Naive thymus-derived CD4-positive, alpha-beta T cell (primary cell): ENCODE measurements around the gene ZFYVE28. TPM values are rescaled to one million over a fixed set of nuclear protein-coding genes. Genes with fewer than 3 reads are reported as not detected.

Experiments
- ATAC-seq: fragments of 150-1000 bp; cut with Tn5 transposase; 2 replicates; pipeline ENCODE4 v1.10.0; 2021; ENCODE audit warnings: mild to moderate bottlenecking, moderate library complexity
- CTCF ChIA-PET: fragments of 350-600 bp; sonication (Branson Sonifier 250); formaldehyde crosslinking; loops from one replicate; lab custom pipeline; 2021; ENCODE audit warnings: antibody characterized with exemption; lab: Charles Lee
- POLR2A ChIA-PET: fragments of 350-600 bp; sonication (Branson Sonifier 250); formaldehyde crosslinking; loops from one replicate; lab custom pipeline; 2021; ENCODE audit warnings: antibody characterized with exemption, inconsistent platforms; lab: Charles Lee
- DNase-seq, 9 donors: peaks; one replicate each; pipeline versions ENCODE4 v3.0.0 to v3.0.0-alpha.2; 2020 to 2022; ENCODE audit warnings: mixed read lengths in 1 of 9
- H3K27ac ChIP-seq: one replicate; pipeline ENCODE4 v1.7.0; 2013; ENCODE audit warnings: mild to moderate bottlenecking, low read depth, low read length, moderate library complexity
- H3K27me3 ChIP-seq, 2 donors: one replicate each; pipeline ENCODE4 v1.7.0; 2013; ENCODE audit warnings: low read length in 2 of 2, mild to moderate bottlenecking in 2 of 2, moderate library complexity in 2 of 2; ENCODE audit not compliant: control insufficient read depth in 2 of 2, insufficient read depth in 2 of 2
- H3K36me3 ChIP-seq, 3 experiments: 1 replicate in 2 of 3; 2 replicates in 1 of 3; pipeline ENCODE4 v1.7.0; 2013; ENCODE audit warnings: low read length in 3 of 3, mild to moderate bottlenecking in 3 of 3, moderate library complexity in 1 of 3; ENCODE audit not compliant: insufficient read depth in 3 of 3, control insufficient read depth in 2 of 3
- H3K4me1 ChIP-seq, 2 donors: one replicate each; pipeline ENCODE4 v1.7.0; 2013; ENCODE audit warnings: low read length in 2 of 2, mild to moderate bottlenecking in 2 of 2, moderate library complexity in 1 of 2; ENCODE audit not compliant: control insufficient read depth in 2 of 2, insufficient read depth in 2 of 2
- H3K4me3 ChIP-seq: 2 replicates; pipeline ENCODE4 v1.7.0; 2013; ENCODE audit warnings: mild to moderate bottlenecking, low read length
- H3K9me3 ChIP-seq, 3 experiments: 1 replicate in 2 of 3; 2 replicates in 1 of 3; pipeline ENCODE4 v1.7.0; 2013; ENCODE audit warnings: low read length in 3 of 3; ENCODE audit not compliant: control insufficient read depth in 2 of 3
- H3K27ac Mint-ChIP-seq, 9 donors: one replicate each; pipeline ENCODE4 v1.8.0; 2020 to 2022; ENCODE audit warnings: mixed read lengths in 9 of 9, mild to moderate bottlenecking in 8 of 9, moderate library complexity in 5 of 9, inconsistent platforms in 2 of 9
- H3K27me3 Mint-ChIP-seq, 5 donors: one replicate each; pipeline ENCODE4 v1.8.0; 2021 to 2022; ENCODE audit warnings: mixed read lengths in 5 of 5, mild to moderate bottlenecking in 1 of 5
- H3K36me3 Mint-ChIP-seq, 5 donors: one replicate each; pipeline ENCODE4 v1.8.0; 2020 to 2022; ENCODE audit warnings: mixed read lengths in 5 of 5, mild to moderate bottlenecking in 3 of 5, inconsistent platforms in 1 of 5
- H3K4me1 Mint-ChIP-seq, 7 donors: one replicate each; pipeline ENCODE4 v1.8.0; 2020 to 2022; ENCODE audit warnings: mixed read lengths in 7 of 7, mild to moderate bottlenecking in 3 of 7, inconsistent platforms in 1 of 7
- H3K4me3 Mint-ChIP-seq, 10 donors: one replicate each; pipeline ENCODE4 v1.8.0; 2020 to 2022; ENCODE audit warnings: mild to moderate bottlenecking in 10 of 10, mixed read lengths in 10 of 10, moderate library complexity in 6 of 10, inconsistent platforms in 2 of 10
- H3K9me3 Mint-ChIP-seq, 11 donors: one replicate each; pipeline ENCODE4 v1.8.0; 2020 to 2022; ENCODE audit warnings: mixed read lengths in 11 of 11, mild to moderate bottlenecking in 4 of 11, inconsistent platforms in 1 of 11, moderate library complexity in 1 of 11
- intact Hi-C, 2 donors: fragments of 100-400 bp; cut with micrococcal nuclease; formaldehyde crosslinking; loops; one replicate each; pipeline ENCODE4 v1.15.1; 2023
- polyA plus RNA-seq, 2 donors: library from polyadenylated mRNA; unstranded; fragments of 300-500 nt; fragmentation: Illumina TruSeq; gene quantifications; one replicate each; pipeline ENCODE4 v1.2.3, GENCODE V29; 2021
- total RNA-seq, 6 experiments: library from RNA in 5 of 6; stranded (reverse) in 5 of 6; gene quantifications; 1 replicate in 5 of 6; 2 replicates in 1 of 6; pipeline ENCODE4 v1.2.3 and lab custom pipeline; 2021 to 2026

Gene ZFYVE28
- total and polyA plus RNA-seq, 7 experiments from 2014 or later, result 6.1 to 26.5 (median 15.9) TPM

DNA sequence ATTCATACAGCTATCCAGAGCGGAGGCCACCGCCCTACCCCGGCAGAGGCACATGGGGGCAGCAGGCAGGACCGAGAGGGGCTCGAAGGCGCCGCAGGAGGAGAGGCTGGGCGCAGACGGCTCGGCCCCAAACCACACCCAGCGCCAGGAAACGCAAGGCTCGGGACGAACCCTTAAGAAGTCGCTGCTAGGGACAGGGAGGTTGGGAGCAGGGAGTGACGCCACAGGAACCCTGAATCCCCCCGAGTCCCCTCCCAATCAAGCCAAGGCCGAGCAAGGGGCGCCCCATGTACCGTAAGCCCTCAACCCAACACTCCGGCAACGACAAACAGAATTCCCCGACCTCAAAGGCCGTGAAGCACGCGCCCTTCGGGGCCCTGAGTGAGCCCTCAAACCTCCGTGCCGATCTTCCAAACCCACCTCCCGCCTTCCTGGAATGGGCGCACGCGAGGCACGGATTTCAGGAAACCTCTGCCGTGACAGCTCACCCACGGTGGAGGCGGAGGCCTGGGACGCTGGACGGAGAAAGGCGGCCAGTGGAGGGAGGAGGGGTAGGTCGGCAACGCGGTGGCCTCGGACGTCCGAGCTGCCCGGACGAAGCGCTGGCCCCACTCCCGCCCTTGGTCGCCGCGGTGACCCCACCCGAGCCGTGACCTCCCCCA, 1.8 kb downstream of the ZFYVE28 start:
- Mint-ChIP-seq H3K4me1 (peaks cover 51 to 68% (median 61%) of the 10 kb centered on the region in 7 donors), H3K36me3 (peaks cover 0 to 5% (median 0%) of the 10 kb centered on the region in 5 donors), H3K4me3 (peak overlapping the region; percentile 59 to 89 (median 78)), H3K27me3 (peaks cover 8 to 52% (median 13%) of the 10 kb centered on the region in 5 donors), H3K9me3 (peaks cover 0 to 6% (median 0%) of the 10 kb centered on the region in 11 donors), H3K27ac (peak overlapping the region in 6 of 9 donors; percentile 13 to 81 (median 66))
- H3K4me1 ChIP-seq, result peaks cover 38 to 49% of the 10 kb centered on the region in 2 donors
- no peaks in the 10 kb centered on the region for H3K9me3 ChIP-seq
- H3K27ac ChIP-seq, result no peak overlapping the region
- ATAC-seq (no peak), DNase-seq (peak in 3 of 9 donors; percentile 15 to 21 (median 18))
- peak overlapping the region; percentile 44 for H3K4me3 ChIP-seq
- H3K27me3 ChIP-seq, result no peaks in the 10 kb centered on the region
- CTCF ChIA-PET, result no interaction called here
- no peaks in the 10 kb centered on the region for H3K36me3 ChIP-seq
- POLR2A ChIA-PET, result interaction anchor here (0.8 to 2.0 kb wide), 7 partner anchors 10 to 547 kb away, joined by 3 to 10 read pairs (median 4); partner anchors contain the start of genes GRK4, MXD4 and NOP14
- intact Hi-C loops, result loop anchor here (5.0 to 10.0 kb wide), 4 partner anchors 518 to 1482 kb away; partner anchors contain the start of genes GAK (in 1 of the 2), HTT (in 1 of the 2), HTT-AS (in 1 of the 2) and NSD2 (in 1 of the 2)

- H3K27me3 Mint-ChIP-seq, result peaks cover 8 to 46% (median 13%) of the 10 kb centered on the region in 5 donors
- peaks cover 0 to 6% (median 0%) of the 10 kb centered on the region in 11 donors for H3K9me3 Mint-ChIP-seq
- ChIA-PET CTCF (interaction anchor here (0.6 to 1.2 kb wide), 2 partner anchors 19 to 114 kb away, joined by 3 to 4 read pairs; no protein-coding TSS in a partner anchor), POLR2A (interaction anchor here (0.5 to 2.0 kb wide), 10 partner anchors 9 to 555 kb away, joined by 3 to 10 read pairs (median 4); partner anchors contain the start of genes GRK4, HAUS3, MXD4 and NOP14)
- no peak for ATAC-seq
- Histone ChIP-seq H3K4me1 (peaks cover 42 to 55% of the 10 kb centered on the region in 2 donors), H3K4me3 (peak overlapping the region; percentile 44), H3K27ac (no peak overlapping the region), H3K9me3 (no peaks in the 10 kb centered on the region), H3K27me3 (no peaks in the 10 kb centered on the region), H3K36me3 (no peaks in the 10 kb centered on the region)
- DNase-seq, result peak in 1 of 9 donors; percentile 15
- H3K4me1 Mint-ChIP-seq, result peaks cover 51 to 75% (median 67%) of the 10 kb centered on the region in 7 donors
- H3K4me3 Mint-ChIP-seq, result peak overlapping the region; percentile 59 to 89 (median 78)
- peak overlapping the region in 7 of 9 donors; percentile 13 to 81 (median 62) for H3K27ac Mint-ChIP-seq
- peaks cover 0 to 5% (median 0%) of the 10 kb centered on the region in 5 donors for H3K36me3 Mint-ChIP-seq
- intact Hi-C loops, result loop anchor here (5.0 to 10.0 kb wide), 4 partner anchors 519 to 1481 kb away; partner anchors contain the start of genes GAK (in 1 of the 2), HTT (in 1 of the 2), HTT-AS (in 1 of the 2) and NSD2 (in 1 of the 2)
These were observed 2.4 kb downstream of the ZFYVE28 start for GRCh38 chr4:2415881-2416563.

- intact Hi-C loops, result loop anchor here (5.0 to 10.0 kb wide), 4 partner anchors 520 to 1480 kb away; partner anchors contain the start of genes GAK (in 1 of the 2), HTT (in 1 of the 2), HTT-AS (in 1 of the 2) and NSD2 (in 1 of the 2)
- peak overlapping the region in 5 of 9 donors; percentile 2 to 50 (median 38) for H3K27ac Mint-ChIP-seq
These were observed 3.2 kb downstream of the ZFYVE28 start for GRCh38 chr4:2415213-2415612.

DNA sequence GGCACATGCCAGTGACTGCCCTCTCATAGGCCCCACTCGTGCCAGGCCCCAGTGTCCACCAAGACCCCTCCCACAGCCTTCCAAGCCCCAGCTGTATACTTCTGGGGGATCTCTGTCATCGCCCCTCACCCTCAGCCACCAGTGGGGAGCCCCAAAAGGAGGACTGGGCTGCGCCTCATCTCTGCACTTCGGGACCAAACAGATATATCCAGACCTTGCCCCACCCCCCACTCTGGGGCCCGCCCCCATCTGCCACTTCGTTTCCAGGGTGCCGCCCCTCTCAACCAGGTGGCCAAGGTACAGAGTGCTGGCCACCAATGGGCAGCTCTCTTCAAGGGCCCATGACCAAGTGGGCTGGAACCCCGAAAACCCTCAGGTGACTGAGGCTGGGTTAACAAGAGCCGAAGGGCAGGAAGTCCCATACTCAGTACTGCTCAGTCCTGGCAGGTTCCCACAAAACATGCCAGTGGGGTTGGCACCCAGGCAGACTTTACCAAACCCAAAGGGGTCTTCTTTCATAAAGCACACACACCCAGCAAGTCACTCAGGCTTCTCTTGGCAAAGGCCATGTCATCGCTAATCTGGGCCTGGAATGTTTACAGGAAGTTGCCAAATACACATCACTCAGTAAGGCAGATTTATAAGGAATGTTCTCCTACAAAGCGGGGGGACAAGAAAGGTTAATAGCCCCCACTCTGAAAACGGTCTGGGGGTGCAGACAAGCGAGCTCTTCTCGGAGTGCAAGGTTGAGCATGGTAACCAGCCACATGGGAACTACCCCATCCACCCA, 4.4 kb downstream of the ZFYVE28 start:
- intact Hi-C loops, result loop anchor here (1.0 to 10.0 kb wide), 10 partner anchors 21 to 1479 kb away; partner anchors contain the start of genes MXD4 (in 2 of the 2), FAM193A (in 1 of the 2), GAK (in 1 of the 2) and HAUS3 (in 1 of the 2)
- Mint-ChIP-seq H3K27me3 (peaks cover 0 to 25% (median 0%) of the 10 kb centered on the region in 5 donors), H3K27ac (peak overlapping the region; percentile 90 to 100 (median 96)), H3K36me3 (peaks cover 0 to 5% (median 0%) of the 10 kb centered on the region in 5 donors), H3K4me1 (peaks cover 38 to 72% (median 66%) of the 10 kb centered on the region in 7 donors), H3K4me3 (peak overlapping the region; percentile 34 to 99 (median 84)), H3K9me3 (peaks cover 0 to 5% (median 0%) of the 10 kb centered on the region in 11 donors)
- Histone ChIP-seq H3K4me1 (peaks cover 36 to 50% of the 10 kb centered on the region in 2 donors), H3K27ac (peak overlapping the region; percentile 71), H3K36me3 (no peaks in the 10 kb centered on the region), H3K4me3 (peak overlapping the region; percentile 29), H3K9me3 (no peaks in the 10 kb centered on the region), H3K27me3 (no peaks in the 10 kb centered on the region)
- ATAC-seq (no peak), DNase-seq (peak in 2 of 9 donors; percentile 11 to 13)
- ChIA-PET CTCF (no interaction called here), POLR2A (interaction anchor here (0.7 to 3.4 kb wide), 10 partner anchors 9 to 543 kb away, joined by 3 to 27 read pairs (median 4); partner anchors contain the start of genes HAUS3, MXD4, NSD2 and POLN)

More at GRCh38 chr4:2415213-2415612, 3.2 kb downstream of the ZFYVE28 start:
- H3K27ac ChIP-seq, result no peak overlapping the region
- DNase-seq (no peak), ATAC-seq (no peak)
- H3K9me3 ChIP-seq, result no peaks in the 10 kb centered on the region
- H3K4me1 ChIP-seq, result peaks cover 42 to 58% of the 10 kb centered on the region in 2 donors
- no peak overlapping the region for H3K4me3 ChIP-seq
- peaks cover 0 to 5% (median 0%) of the 10 kb centered on the region in 5 donors for H3K36me3 Mint-ChIP-seq
- CTCF ChIA-PET, result interaction anchor here (0.6 to 1.2 kb wide), 2 partner anchors 18 to 115 kb away, joined by 3 to 4 read pairs; no protein-coding TSS in a partner anchor
- H3K27me3 ChIP-seq, result no peaks in the 10 kb centered on the region
- no peaks in the 10 kb centered on the region for H3K36me3 ChIP-seq
- peaks cover 4 to 37% (median 6%) of the 10 kb centered on the region in 5 donors for H3K27me3 Mint-ChIP-seq
- peaks cover 50 to 80% (median 71%) of the 10 kb centered on the region in 7 donors for H3K4me1 Mint-ChIP-seq
- H3K4me3 Mint-ChIP-seq, result peak overlapping the region in 5 of 10 donors; percentile 10 to 84 (median 25)
- POLR2A ChIA-PET, result interaction anchor here (0.5 to 1.8 kb wide), 7 partner anchors 13 to 1299 kb away, joined by 3 to 10 read pairs (median 3); partner anchors contain the start of genes HAUS3 and POLN
- peaks cover 0 to 8% (median 0%) of the 10 kb centered on the region in 11 donors for H3K9me3 Mint-ChIP-seq

GRCh38 chr4:2412885-2413716, 5.3 kb downstream of the ZFYVE28 start:
- Histone ChIP-seq H3K27ac (peak overlapping the region; percentile 71), H3K36me3 (no peaks in the 10 kb centered on the region), H3K9me3 (no peaks in the 10 kb centered on the region), H3K4me3 (peak overlapping the region; percentile 29), H3K27me3 (no peaks in the 10 kb centered on the region), H3K4me1 (peaks cover 41 to 48% of the 10 kb centered on the region in 2 donors)
- intact Hi-C loops, result loop anchor here (1.0 to 10.0 kb wide), 11 partner anchors 20 to 1478 kb away; partner anchors contain the start of genes MXD4 (in 2 of the 2), FAM193A (in 1 of the 2), GAK (in 1 of the 2) and HAUS3 (in 1 of the 2)
- ATAC-seq (peak; percentile 84), DNase-seq (peak; percentile 60 to 89 (median 85))
- Mint-ChIP-seq H3K27me3 (peaks cover 0 to 25% (median 0%) of the 10 kb centered on the region in 5 donors), H3K36me3 (peaks cover 0 to 5% (median 0%) of the 10 kb centered on the region in 5 donors), H3K9me3 (peaks cover 0 to 5% (median 0%) of the 10 kb centered on the region in 11 donors), H3K27ac (peak overlapping the region; percentile 90 to 100 (median 96)), H3K4me3 (peak overlapping the region; percentile 74 to 99 (median 84)), H3K4me1 (peaks cover 35 to 75% (median 67%) of the 10 kb centered on the region in 7 donors)
- POLR2A ChIA-PET, result interaction anchor here (0.7 to 3.4 kb wide), 13 partner anchors 8 to 542 kb away, joined by 3 to 27 read pairs (median 5); partner anchors contain the start of genes HAUS3, MXD4, NSD2 and POLN
- CTCF ChIA-PET, result interaction anchor here (0.7 to 0.9 kb wide), 3 partner anchors 30 to 151 kb away, joined by 3 to 5 read pairs (median 5); partner anchors contain the start of gene MXD4
